Astrocyte of the cerebellum (primary cell): ENCODE data around the gene NCAM1.

Source experiments
- DNase-seq: peaks from one replicate; pipeline ENCODE4 v3.0.0-alpha.2; 2011; ENCODE audit warnings: low read depth
- H3K4me3 ChIP-seq: 2 replicates; pipeline ENCODE4 v1.5.1; 2011; ENCODE audit warnings: mild to moderate bottlenecking, low read depth, low read length, moderate library complexity
- CTCF ChIP-seq: IDR thresholded peaks from 2 replicates; pipeline ENCODE4 v1.5.1; 2012; ENCODE audit warnings: low read length, low read depth, moderate library complexity, mild to moderate bottlenecking; ENCODE audit errors: missing control alignments
- in situ Hi-C: cut with HindIII; loops from 2 replicates; pipeline ENCODE4 v1.10.0; 2017; ENCODE audit warnings: low sequenced_read_pairs

The NCAM1 gene

GRCh38 chr11:113023986-113024385 is 62.8 kb downstream of the NCAM1 start:
- DNase-seq = no peak
- H3K4me3 ChIP-seq = no peak overlapping the region
- no peak for TF ChIP-seq CTCF
- in situ Hi-C loops = no loop called here

- TF ChIP-seq CTCF = no peak
- no peak for DNase-seq
- in situ Hi-C loops = no loop called here
- H3K4me3 ChIP-seq = no peak overlapping the region
These were observed 65.6 kb downstream of the NCAM1 start for GRCh38 chr11:113026778-113027177.

- in situ Hi-C loops = no loop called here
- no peak overlapping the region for H3K4me3 ChIP-seq
- peak; percentile 18 for DNase-seq
These were observed 73.4 kb downstream of the NCAM1 start for GRCh38 chr11:113034576-113034975.

GRCh38 chr11:113035708-113036107 is 74.5 kb downstream of the NCAM1 start:
- no peak for TF ChIP-seq CTCF
- H3K4me3 ChIP-seq = no peak overlapping the region
- in situ Hi-C loops = no loop called here
- no peak for DNase-seq

More at GRCh38 chr11:113034576-113034975, 73.4 kb downstream of the NCAM1 start:
- TF ChIP-seq CTCF = no peak

GRCh38 chr11:113043698-113044097 is 82.5 kb downstream of the NCAM1 start:
- in situ Hi-C loops = no loop called here
- H3K4me3 ChIP-seq = no peak overlapping the region
- DNase-seq = no peak
- TF ChIP-seq CTCF = no peak

GRCh38 chr11:113045146-113045545 is 83.9 kb downstream of the NCAM1 start:
- DNase-seq = no peak
- TF ChIP-seq CTCF = no peak
- H3K4me3 ChIP-seq = no peak overlapping the region
- in situ Hi-C loops = no loop called here

GRCh38 chr11:113046866-113047265 is 85.6 kb downstream of the NCAM1 start:
- H3K4me3 ChIP-seq = no peak overlapping the region
- in situ Hi-C loops = no loop called here
- no peak for TF ChIP-seq CTCF
- DNase-seq = no peak
